Adipose tissue (tissue), 3 donors: ENCODE results near the gene A2ML1. TPM values are rescaled to one million over a fixed set of nuclear protein-coding genes. Genes with fewer than 3 reads are reported as not detected.
"Not testable (repeated sequence)": the region's sequence is repeated elsewhere in the genome, so short reads cannot be mapped to it uniquely, and the experiment has no call there.

ENCODE experiments used
- H3K27ac ChIP-seq: one replicate; pipeline ENCODE4 v1.5.1; 2013; ENCODE audit warnings: low read depth, low read length
- WGBS, 3 donors: extraction: QIAGEN DNeasy Blood & Tissue Kit; methylation state at CpG; one replicate each; pipeline ENCODE4 v1.1.7; 2013; 5-methylcytosine and 5-hydroxymethylcytosine counted together
- polyA plus RNA-seq, 3 donors: library from polyadenylated mRNA; stranded (reverse); fragments of 200-250 nt; gene quantifications; one replicate each; pipeline ENCODE4 v1.2.3, GENCODE V29; 2013
- donor health status: healthy with polysubstance abuse.
- donor health status: Bipolar disorder and iron deficiency.
- donor health status: healthy.

The A2ML1 gene
- polyA plus RNA-seq: under 1 TPM in 2 of 3 donors, not detected in 1; 0.05 to 0.46 TPM

GRCh38 chr12:8822298-8822697 lies at the start of gene A2ML1:
TSS of gene A2ML1 (plus strand) at chr12:8822621. CDS start at chr12:8822652, 31 bp downstream.
- no peak within 1 kb of the TSS for H3K27ac ChIP-seq
- WGBS, 3 donors: 95 to 96% (median 95%) methylated on average over 3 of the region's 3 CpGs

DNA sequence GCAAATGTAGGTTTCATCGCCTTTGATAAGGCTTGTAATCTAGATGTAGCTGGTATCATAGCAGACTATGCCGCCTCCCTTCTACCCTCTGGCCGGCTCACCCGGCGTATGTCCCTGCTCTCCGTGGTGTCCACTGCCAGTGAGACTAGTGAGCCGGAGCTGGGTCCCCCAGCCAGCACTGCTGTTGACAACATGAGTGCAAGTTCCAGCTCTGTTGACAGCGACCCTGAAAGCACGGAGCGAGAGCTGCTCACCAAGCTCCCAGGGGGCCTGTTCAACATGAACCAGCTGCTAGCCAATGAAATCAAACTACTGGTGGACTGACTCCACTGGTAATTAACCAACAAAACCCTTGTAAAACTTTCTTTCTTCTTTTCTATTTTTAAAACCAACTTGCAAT lies 49.0 kb upstream of the A2ML1 start:
- no peak overlapping the region for H3K27ac ChIP-seq
- WGBS, 3 donors: 66 to 88% (median 84%) methylated on average over 10 of the region's 10 CpGs

DNA sequence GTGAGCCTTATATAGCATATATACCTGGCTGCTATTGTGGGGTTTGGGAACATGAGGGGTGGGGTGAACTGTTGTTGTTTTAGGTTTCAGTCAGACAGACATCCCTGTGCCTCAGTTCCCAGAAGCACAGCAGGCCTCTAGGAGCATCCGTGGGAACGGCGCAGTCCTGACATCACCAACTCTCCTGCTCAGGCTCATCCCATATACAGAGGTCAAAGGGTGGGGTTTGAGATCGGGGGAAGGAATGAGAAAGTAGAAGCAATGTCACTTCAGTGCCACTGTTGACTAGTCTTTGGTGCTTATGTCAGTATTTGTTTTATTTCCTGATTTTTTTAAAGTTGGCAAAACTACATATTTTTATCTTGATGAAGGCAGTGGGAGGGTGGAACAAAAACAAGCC lies 43.1 kb upstream of the A2ML1 start:
- 67 to 84% (median 83%) methylated on average over 4 of the region's 4 CpGs for WGBS, 3 donors
- no peak overlapping the region for H3K27ac ChIP-seq

DNA sequence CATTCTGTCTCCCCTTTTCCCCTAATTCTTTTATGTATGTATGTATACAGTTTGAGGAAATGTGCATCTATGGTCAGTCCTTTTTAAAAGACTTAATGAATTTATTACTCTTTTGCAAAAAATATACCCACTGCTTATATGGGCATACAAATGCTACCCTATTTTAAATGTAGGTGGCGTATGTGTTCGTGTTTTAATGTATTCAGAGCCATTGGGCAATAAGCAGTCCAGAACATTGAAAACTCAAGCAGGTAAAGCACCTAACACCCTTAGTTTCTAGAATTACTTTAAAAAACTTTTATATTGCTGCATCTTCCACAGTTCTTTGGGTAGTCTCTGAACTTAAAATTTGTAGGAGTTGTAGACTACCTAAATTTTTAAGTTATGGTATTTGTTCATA lies 42.6 kb upstream of the A2ML1 start:
- WGBS, 3 donors: 84 to 89% (median 87%) methylated on average over 2 of the region's 2 CpGs
- no peak overlapping the region for H3K27ac ChIP-seq

GRCh38 chr12:8780389-8780788 lies 42.0 kb upstream of the A2ML1 start:
- 82 to 86% (median 86%) methylated on average over 1 of the region's 1 CpG for WGBS, 3 donors
- H3K27ac ChIP-seq: no peak overlapping the region

- H3K27ac ChIP-seq: no peak overlapping the region
- WGBS, 3 donors: 47 to 84% (median 69%) methylated on average over 2 of the region's 2 CpGs
Observed at GRCh38 chr12:8781381-8782127, 40.9 kb upstream of the A2ML1 start.

- no peak overlapping the region for H3K27ac ChIP-seq
Observed at GRCh38 chr12:8784290-8784888, 38.0 kb upstream of the A2ML1 start.

GRCh38 chr12:8785499-8785898 lies 36.9 kb upstream of the A2ML1 start:
- WGBS, 3 donors: 67 to 86% (median 74%) methylated on average over 3 to 4 of the region's 4 CpGs
- no peak overlapping the region for H3K27ac ChIP-seq

- 97 to 99% (median 98%) methylated on average over 10 to 28 of the region's 28 CpGs for WGBS, 3 donors
- H3K27ac ChIP-seq: not testable (repeated sequence)
Observed at GRCh38 chr12:8787206-8787605, 35.2 kb upstream of the A2ML1 start.

- not testable (repeated sequence) for H3K27ac ChIP-seq
- 61 to 86% (median 72%) methylated on average over 13 of the region's 13 CpGs for WGBS, 3 donors
Observed at GRCh38 chr12:8788706-8789105, 33.7 kb upstream of the A2ML1 start.

DNA sequence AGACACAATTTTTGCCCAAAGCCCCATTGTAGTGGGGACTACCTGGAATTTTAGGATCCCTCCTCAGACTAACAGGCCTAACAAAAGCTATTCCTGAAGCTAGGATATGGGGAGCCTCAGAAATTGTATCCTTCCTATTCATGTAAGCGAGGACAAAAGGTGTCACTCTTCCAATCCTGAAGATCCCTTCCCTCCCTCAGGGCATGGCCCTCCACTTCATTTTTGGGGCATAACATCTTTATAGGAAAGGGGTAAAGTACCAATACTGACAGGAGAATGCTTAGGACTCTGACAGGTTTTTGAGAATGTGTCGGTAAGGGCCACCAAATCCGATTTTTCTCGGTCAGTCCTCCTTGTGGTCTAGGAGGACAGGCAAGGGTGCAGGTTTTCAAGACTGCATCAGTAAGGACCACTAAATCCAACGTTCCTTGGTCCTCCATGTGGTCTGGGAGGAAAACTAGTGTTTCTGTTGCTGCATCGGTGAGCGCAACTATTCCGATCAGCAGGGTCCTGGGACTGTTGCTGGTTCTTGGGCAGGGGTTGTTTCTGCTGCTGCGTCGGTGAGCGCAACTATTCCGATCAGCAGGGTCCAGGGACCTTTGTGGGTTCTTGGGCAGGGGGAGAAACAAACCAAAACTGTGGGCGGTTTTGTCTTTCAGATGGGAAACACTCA lies 32.9 kb upstream of the A2ML1 start:
- WGBS, 3 donors: 78 to 81% (median 80%) methylated on average over 13 of the region's 13 CpGs
- H3K27ac ChIP-seq: not testable (repeated sequence)

- H3K27ac ChIP-seq: not testable (repeated sequence)
- 78 to 96% (median 78%) methylated on average over 4 of the region's 4 CpGs for WGBS, 3 donors
Observed at GRCh38 chr12:8793226-8793625, 29.2 kb upstream of the A2ML1 start.

GRCh38 chr12:8794611-8795010 lies 27.8 kb upstream of the A2ML1 start:
- H3K27ac ChIP-seq: not testable (repeated sequence)
- WGBS, 3 donors: 96 to 98% (median 97%) methylated on average over 9 to 21 of the region's 21 CpGs

DNA sequence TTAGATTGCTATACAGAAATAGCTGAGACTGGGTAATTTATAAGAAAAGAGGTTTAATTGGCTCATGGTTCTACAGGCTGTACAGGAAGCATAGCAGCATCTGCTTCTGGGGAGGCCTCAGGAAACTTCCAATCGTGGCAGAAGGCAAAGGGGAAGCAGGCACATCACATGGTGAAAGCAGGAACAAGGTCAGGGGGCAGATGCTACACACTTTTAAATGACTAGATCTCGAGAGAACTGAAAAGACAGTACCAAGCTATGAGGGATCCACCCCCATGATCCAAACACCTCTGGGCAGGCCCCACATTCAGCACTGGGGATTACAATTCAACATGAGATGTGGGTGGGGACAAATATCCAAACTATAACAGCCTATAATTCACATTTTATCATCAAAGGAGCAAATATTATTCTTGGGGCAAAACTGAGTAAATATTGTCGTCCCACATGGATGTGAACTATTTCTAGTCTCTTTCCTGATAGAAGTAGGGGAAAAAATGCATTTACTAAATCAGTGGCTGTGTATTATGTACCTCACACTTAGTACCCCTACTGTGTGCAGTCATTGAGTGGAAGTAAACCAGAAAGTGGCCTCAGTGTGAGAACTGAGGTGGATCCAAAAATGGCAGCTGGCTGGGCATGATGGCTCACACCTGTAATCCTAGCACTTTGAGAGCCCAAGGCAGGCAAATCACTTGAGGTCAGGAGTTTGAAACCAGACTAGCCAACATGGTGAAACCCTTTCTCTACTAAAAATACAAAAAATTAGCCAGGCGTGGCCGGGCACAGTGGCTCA lies 25.4 kb upstream of the A2ML1 start:
- H3K27ac ChIP-seq: no peak overlapping the region
- 76 to 77% (median 77%) methylated on average over 5 of the region's 5 CpGs for WGBS, 3 donors

GRCh38 chr12:8801213-8801612 lies 21.2 kb upstream of the A2ML1 start:
- H3K27ac ChIP-seq: not testable (repeated sequence)
- 95 to 98% (median 96%) methylated on average over 3 of the region's 3 CpGs for WGBS, 3 donors

DNA sequence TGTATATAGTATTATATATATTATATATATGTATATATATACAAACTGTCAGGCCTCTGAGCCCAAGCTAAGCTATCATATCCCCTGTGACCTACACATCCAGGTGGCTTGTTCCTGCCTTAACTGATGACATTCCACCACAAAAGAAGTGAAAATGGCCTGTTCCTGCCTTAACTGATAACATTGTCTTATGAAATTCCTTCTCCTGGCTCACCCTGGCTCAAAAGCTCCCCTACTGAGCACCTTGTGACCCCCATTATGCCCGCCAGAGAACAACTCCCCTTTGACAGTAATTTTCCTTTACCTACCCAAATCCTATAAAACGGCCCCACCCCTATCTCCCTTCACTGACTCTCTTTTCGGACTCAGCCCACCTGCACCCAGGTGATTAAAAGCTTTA lies 17.6 kb upstream of the A2ML1 start:
- 56 to 83% (median 75%) methylated on average over 2 to 3 of the region's 3 CpGs for WGBS, 3 donors
- H3K27ac ChIP-seq: not testable (repeated sequence)

GRCh38 chr12:8805487-8805886 lies 16.9 kb upstream of the A2ML1 start:
- not testable (repeated sequence) for H3K27ac ChIP-seq
- 54 to 91% (median 88%) methylated on average over 11 of the region's 11 CpGs for WGBS, 3 donors

DNA sequence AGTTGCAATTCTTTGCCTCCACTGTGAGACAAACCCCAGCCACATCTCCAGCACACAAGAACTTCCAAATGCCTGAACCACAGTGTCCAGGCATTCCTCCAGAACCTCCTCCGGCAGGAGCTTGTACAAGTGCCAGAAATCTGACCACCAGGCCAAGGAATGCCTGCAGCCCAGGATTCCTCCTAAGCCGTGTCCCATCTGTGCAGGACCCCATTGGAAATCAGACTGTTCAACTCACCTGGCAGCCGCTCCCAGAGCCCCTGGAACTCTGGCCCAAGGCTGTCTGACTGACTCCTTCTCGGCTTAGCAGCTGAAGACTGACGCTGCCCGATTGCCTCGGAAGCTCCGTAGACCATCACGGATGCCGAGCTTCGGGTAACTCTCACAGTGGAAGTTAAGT lies 15.3 kb upstream of the A2ML1 start:
- 85 to 90% (median 90%) methylated on average over 11 of the region's 11 CpGs for WGBS, 3 donors
- not testable (repeated sequence) for H3K27ac ChIP-seq

- not testable (repeated sequence) for H3K27ac ChIP-seq
- WGBS, 3 donors: 72 to 85% (median 80%) methylated on average over 7 of the region's 7 CpGs
Observed at GRCh38 chr12:8810112-8810511, 12.3 kb upstream of the A2ML1 start.
